ENCODE measurements around the gene UBE3D.

UBE3D gene

DNA sequence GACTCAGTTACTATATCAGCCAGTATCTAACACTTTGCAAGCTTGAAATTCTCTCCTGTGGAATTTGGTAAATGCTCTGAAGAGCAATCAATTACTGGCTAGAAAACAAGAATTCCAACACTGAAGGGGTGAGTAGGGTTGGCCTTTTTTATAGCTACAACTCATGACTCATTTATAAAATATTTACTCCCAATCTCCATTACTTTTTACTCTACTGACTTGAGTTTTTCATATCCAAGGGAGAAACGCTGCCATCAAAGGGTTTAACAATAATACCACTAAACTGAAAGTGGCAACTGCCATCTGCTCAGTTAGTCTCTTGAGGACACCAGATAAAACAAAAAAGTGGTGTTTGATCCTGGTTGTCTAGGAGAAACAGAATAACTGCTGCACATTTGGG, 203.1 kb downstream of the UBE3D start:
- TF ChIP-seq POLR2AphosphoS5 (IDR thresholded peaks at IDR 0.05; ENCODE audit: low read depth, low read length) (no peak), SIN3A (IDR thresholded peaks at IDR 0.05; ENCODE audit: borderline replicate concordance, insufficient read depth, low read length) (no peak), TAF1 (IDR thresholded peaks at IDR 0.05; ENCODE audit: borderline replicate concordance, insufficient read depth, low read length) (no peak), FOXP2 (optimal IDR thresholded peaks at IDR 0.05; ENCODE audit: borderline replicate concordance, extremely low read depth, extremely low read length, insufficient read depth) (no peak)
- TF ChIP-seq, protein P1, sequence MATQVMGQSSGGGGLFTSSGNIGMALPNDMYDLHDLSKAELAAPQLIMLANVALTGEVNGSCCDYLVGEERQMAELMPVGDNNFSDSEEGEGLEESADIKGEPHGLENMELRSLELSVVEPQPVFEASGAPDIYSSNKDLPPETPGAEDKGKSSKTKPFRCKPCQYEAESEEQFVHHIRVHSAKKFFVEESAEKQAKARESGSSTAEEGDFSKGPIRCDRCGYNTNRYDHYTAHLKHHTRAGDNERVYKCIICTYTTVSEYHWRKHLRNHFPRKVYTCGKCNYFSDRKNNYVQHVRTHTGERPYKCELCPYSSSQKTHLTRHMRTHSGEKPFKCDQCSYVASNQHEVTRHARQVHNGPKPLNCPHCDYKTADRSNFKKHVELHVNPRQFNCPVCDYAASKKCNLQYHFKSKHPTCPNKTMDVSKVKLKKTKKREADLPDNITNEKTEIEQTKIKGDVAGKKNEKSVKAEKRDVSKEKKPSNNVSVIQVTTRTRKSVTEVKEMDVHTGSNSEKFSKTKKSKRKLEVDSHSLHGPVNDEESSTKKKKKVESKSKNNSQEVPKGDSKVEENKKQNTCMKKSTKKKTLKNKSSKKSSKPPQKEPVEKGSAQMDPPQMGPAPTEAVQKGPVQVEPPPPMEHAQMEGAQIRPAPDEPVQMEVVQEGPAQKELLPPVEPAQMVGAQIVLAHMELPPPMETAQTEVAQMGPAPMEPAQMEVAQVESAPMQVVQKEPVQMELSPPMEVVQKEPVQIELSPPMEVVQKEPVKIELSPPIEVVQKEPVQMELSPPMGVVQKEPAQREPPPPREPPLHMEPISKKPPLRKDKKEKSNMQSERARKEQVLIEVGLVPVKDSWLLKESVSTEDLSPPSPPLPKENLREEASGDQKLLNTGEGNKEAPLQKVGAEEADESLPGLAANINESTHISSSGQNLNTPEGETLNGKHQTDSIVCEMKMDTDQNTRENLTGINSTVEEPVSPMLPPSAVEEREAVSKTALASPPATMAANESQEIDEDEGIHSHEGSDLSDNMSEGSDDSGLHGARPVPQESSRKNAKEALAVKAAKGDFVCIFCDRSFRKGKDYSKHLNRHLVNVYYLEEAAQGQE (IDR thresholded peaks at IDR 0.05; ENCODE audit: insufficient read depth in 1 of 2, low read depth in 2 of 2, low read length in 2 of 2): no peak

DNA sequence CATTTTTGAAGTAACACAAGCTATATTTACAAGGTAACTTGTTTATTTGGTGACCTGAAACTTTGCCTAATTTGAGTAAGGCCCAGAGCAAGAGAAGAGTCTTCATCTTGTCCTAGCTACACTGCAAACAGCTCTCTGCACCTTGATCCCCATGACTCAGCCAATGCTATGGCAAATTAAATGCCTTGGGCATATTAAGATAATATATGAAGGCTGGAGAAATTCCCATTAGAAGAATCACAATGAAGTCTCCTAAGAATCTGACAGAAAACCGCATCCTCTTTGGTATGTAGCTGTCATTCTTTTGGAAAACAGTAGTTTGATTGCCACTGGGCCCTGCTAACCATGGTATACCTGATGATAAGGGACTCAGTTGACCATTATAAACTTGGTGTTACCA, 204.5 kb downstream of the UBE3D start:
- TF ChIP-seq, protein P1 (IDR thresholded peaks at IDR 0.05; ENCODE audit: insufficient read depth in 1 of 2, low read depth in 2 of 2, low read length in 2 of 2): no peak
- TF ChIP-seq FOXP2 (optimal IDR thresholded peaks at IDR 0.05; ENCODE audit: borderline replicate concordance, extremely low read depth, extremely low read length, insufficient read depth) (no peak), POLR2AphosphoS5 (IDR thresholded peaks at IDR 0.05; ENCODE audit: low read depth, low read length) (no peak), TAF1 (IDR thresholded peaks at IDR 0.05; ENCODE audit: borderline replicate concordance, insufficient read depth, low read length) (no peak), SIN3A (IDR thresholded peaks at IDR 0.05; ENCODE audit: borderline replicate concordance, insufficient read depth, low read length) (no peak)

DNA sequence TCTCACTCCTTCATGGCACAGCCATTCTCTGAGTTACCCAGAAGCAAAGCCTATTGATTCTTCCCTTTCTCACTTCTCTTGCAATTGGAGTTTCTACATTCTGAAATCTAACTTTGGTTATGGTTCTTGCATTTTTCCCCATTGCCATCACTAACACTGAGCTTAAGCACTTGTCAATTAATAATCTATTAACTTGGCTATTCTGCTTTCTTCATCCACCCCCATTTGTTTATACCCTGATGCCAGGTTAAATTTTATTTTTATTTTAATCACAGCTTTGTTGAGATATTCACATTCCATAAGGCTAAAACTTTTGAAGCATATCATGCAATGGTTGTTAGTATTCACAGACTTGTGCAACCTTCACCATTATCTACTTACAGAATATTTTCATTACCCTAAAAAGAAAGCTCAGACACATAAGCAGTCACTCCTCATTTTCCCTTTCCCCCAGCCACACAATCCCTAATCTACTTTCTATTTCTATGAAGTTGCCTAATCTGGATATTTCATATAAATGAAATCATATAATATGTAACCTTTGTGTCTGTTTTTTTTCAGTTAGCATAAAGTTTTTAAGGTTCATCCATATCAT, 222.3 kb downstream of the UBE3D start:
- TF ChIP-seq, protein P1 (IDR thresholded peaks at IDR 0.05; ENCODE audit: insufficient read depth in 1 of 2, low read depth in 2 of 2, low read length in 2 of 2): no peak
- TF ChIP-seq POLR2AphosphoS5 (IDR thresholded peaks at IDR 0.05; ENCODE audit: low read depth, low read length) (no peak), SIN3A (IDR thresholded peaks at IDR 0.05; ENCODE audit: borderline replicate concordance, insufficient read depth, low read length) (no peak), FOXP2 (optimal IDR thresholded peaks at IDR 0.05; ENCODE audit: borderline replicate concordance, extremely low read depth, extremely low read length, insufficient read depth) (no peak), TAF1 (IDR thresholded peaks at IDR 0.05; ENCODE audit: borderline replicate concordance, insufficient read depth, low read length) (no peak)

DNA sequence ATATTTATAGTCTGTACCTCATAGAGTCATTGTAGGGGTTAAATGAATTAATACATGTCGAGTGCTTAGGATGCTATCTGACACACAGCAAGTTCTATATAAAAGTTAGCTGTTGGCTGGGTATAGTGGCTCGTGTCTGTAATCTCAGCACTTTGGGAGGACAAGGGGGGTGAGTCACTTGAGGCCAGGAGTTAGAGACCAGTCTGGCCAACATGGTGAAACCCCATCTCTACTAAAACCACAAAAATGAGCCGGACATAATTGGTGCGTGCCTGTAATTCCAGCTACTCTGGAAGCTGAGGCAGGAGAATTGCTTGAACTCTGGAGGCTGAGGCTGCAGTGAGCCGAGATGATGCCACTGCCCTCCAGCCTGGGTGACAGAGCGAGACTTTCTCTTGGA, 222.9 kb downstream of the UBE3D start:
- TF ChIP-seq, protein P1 (IDR thresholded peaks at IDR 0.05; ENCODE audit: insufficient read depth in 1 of 2, low read depth in 2 of 2, low read length in 2 of 2): no peak
- no peak for TF ChIP-seq TAF1 (IDR thresholded peaks at IDR 0.05; ENCODE audit: borderline replicate concordance, insufficient read depth, low read length)
- TF ChIP-seq POLR2AphosphoS5 (IDR thresholded peaks at IDR 0.05; ENCODE audit: low read depth, low read length): no peak
- no peak for TF ChIP-seq SIN3A (IDR thresholded peaks at IDR 0.05; ENCODE audit: borderline replicate concordance, insufficient read depth, low read length)
- TF ChIP-seq FOXP2 (optimal IDR thresholded peaks at IDR 0.05; ENCODE audit: borderline replicate concordance, extremely low read depth, extremely low read length, insufficient read depth): no peak

All from PFSK-1 (cell line).